Cardiac muscle cell (in vitro differentiated cells and primary cell): ENCODE measurements around the gene C1orf74. TPM values are rescaled to one million over a fixed set of nuclear protein-coding genes. Genes with fewer than 3 reads are reported as not detected.

Experiments used
- DNase-seq, 2 donors: peaks; one replicate each; pipeline versions ENCODE4 v3.0.0 to v3.0.0-alpha.2; 2010 to 2017; ENCODE audit warnings: low read depth in 1 of 2, low spot score in 1 of 2
- H3K27ac ChIP-seq: fragments of 200-600 bp; sonication (generic); 2 replicates; pipeline ENCODE4 v1.5.1; 2016
- H3K27me3 ChIP-seq: fragments of 200-600 bp; sonication (generic); 2 replicates; pipeline ENCODE4 v1.6.0; 2016; ENCODE audit warnings: control low read depth
- H3K36me3 ChIP-seq: fragments of 200-600 bp; sonication (generic); 2 replicates; pipeline ENCODE4 v1.5.1; 2016; ENCODE audit warnings: control low read depth
- H3K4me1 ChIP-seq: fragments of 200-600 bp; sonication (generic); 2 replicates; pipeline ENCODE4 v1.8.1; 2017; ENCODE audit warnings: low read depth, mild to moderate bottlenecking, mixed run types
- H3K4me3 ChIP-seq: fragments of 200-600 bp; sonication (generic); 2 replicates; pipeline ENCODE4 v1.5.1; 2016; ENCODE audit warnings: mild to moderate bottlenecking
- H3K9me3 ChIP-seq: fragments of 200-600 bp; sonication (generic); 2 replicates; pipeline ENCODE4 v1.5.1; 2017; ENCODE audit warnings: low read depth, mild to moderate bottlenecking, control low read depth
- CTCF ChIP-seq: IDR thresholded peaks from 2 replicates; pipeline ENCODE4 v1.5.1; 2012; ENCODE audit warnings: low read depth, mild to moderate bottlenecking, low read length
- polyA plus RNA-seq: library from polyadenylated mRNA; unstranded; fragments of >200 nt; fragmentation: Nextera tagmentation; extraction: Ambion mirVana; gene quantifications from 2 replicates; pipeline ENCODE4 v1.2.1, GENCODE V29; 2016
- total RNA-seq: library from RNA; depleted of rRNA; stranded (reverse); fragments of >200 nt; gene quantifications from 2 replicates; pipeline ENCODE4 v1.2.3, GENCODE V29; 2016

C1orf74 gene
- total and polyA plus RNA-seq, 2 experiments from 2014 or later = 3.6 to 4.4 TPM

DNA sequence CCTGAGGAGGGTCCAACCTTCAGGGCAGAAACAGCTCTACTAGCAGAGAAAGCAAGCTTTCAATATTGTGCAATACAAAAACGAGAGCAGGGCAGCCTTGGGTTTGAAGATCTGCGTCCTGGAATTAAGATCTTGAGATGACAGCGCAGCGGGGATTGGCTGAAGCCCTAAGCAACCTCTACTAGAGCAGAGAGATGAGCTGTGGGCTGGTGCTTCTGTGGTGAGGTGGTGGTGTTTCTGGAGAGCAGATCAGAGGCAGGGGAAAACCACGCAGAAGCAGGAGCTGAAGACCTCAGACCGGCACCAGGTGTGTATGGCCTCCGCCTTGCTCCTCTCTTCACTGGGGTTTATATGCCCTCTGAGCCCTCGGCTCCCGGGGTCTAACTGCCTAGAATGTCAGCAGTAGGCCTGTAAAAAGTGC is 16.0 kb downstream of the C1orf74 start:
- no peaks in the 10 kb centered on the region for H3K36me3 ChIP-seq
- no peak overlapping the region for H3K4me3 ChIP-seq
- DNase-seq = no peak
- H3K27ac ChIP-seq = peak overlapping the region; percentile 91
- peaks cover 15% of the 10 kb centered on the region for H3K4me1 ChIP-seq
- TF ChIP-seq CTCF = no peak
- H3K27me3 ChIP-seq = no peaks in the 10 kb centered on the region
- H3K9me3 ChIP-seq = no peaks in the 10 kb centered on the region

GRCh38 chr1:209767706-209768105 is 16.7 kb downstream of the C1orf74 start:
- TF ChIP-seq CTCF = no peak
- no peaks in the 10 kb centered on the region for H3K36me3 ChIP-seq
- peaks cover 15% of the 10 kb centered on the region for H3K4me1 ChIP-seq
- no peak overlapping the region for H3K27ac ChIP-seq
- DNase-seq = no peak
- no peaks in the 10 kb centered on the region for H3K27me3 ChIP-seq
- H3K4me3 ChIP-seq = no peak overlapping the region
- H3K9me3 ChIP-seq = no peaks in the 10 kb centered on the region

DNA sequence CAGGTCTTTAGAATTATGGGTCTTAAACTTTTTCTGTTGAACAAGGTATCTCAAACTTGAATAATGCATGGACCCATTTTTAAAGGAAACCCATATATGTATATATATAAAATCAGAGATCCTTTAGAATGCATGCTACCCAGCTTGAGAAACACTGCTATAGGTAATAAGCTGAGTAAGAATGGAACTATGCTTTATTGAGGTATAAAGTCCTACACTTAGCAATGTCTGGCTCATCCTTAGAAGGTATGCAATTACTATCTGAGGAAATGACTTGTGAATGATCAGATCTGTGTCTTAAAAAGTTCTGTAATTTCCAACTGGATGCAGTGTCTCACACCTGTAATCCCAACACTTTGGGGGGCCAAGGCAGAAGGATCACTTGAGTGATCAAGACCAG is 17.3 kb downstream of the C1orf74 start:
- TF ChIP-seq CTCF = no peak
- DNase-seq = no peak
- H3K36me3 ChIP-seq = no peaks in the 10 kb centered on the region
- no peak overlapping the region for H3K27ac ChIP-seq
- no peak overlapping the region for H3K4me3 ChIP-seq
- no peaks in the 10 kb centered on the region for H3K27me3 ChIP-seq
- peaks cover 15% of the 10 kb centered on the region for H3K4me1 ChIP-seq
- no peaks in the 10 kb centered on the region for H3K9me3 ChIP-seq

DNA sequence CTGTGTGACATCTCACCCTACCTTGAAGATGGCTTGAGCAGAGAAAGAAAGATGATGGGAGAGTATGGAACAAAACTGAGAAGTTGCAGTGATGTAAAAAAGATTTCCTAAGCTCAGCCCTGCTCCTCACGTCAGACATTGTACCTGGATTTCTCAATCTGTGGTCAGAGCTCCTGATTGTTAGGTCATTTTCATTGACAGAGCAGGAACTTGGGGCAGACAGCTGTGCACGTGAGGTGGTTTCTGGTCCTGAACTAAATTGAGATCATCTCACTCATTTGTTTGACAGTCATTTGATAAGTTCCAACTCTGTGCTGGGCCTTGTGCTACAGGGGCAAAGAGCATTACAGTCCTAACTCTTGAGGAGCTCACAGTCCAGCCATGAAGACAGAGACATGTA is 18.3 kb downstream of the C1orf74 start:
- Histone ChIP-seq H3K4me1 (peaks cover 15% of the 10 kb centered on the region), H3K36me3 (no peaks in the 10 kb centered on the region), H3K4me3 (no peak overlapping the region), H3K27me3 (no peaks in the 10 kb centered on the region), H3K9me3 (no peaks in the 10 kb centered on the region), H3K27ac (no peak overlapping the region)
- no peak for DNase-seq
- TF ChIP-seq CTCF = no peak

- no peaks in the 10 kb centered on the region for H3K27me3 ChIP-seq
- no peak overlapping the region for H3K27ac ChIP-seq
- peaks cover 5% of the 10 kb centered on the region for H3K4me1 ChIP-seq
- H3K4me3 ChIP-seq = no peak overlapping the region
- H3K9me3 ChIP-seq = no peaks in the 10 kb centered on the region
- no peak for TF ChIP-seq CTCF
- DNase-seq = peak in 1 of 2 donors; percentile 15
- H3K36me3 ChIP-seq = no peaks in the 10 kb centered on the region
These were observed 23.2 kb downstream of the C1orf74 start for GRCh38 chr1:209761011-209761635.
